Measurements from ENCODE around the gene HP1BP3. TPM values are rescaled to one million over a fixed set of nuclear protein-coding genes. Genes with fewer than 3 reads are reported as not detected.

Gene HP1BP3
- total and polyA plus RNA-seq, 2 experiments from 2014 or later = 89.1 to 112 TPM

DNA sequence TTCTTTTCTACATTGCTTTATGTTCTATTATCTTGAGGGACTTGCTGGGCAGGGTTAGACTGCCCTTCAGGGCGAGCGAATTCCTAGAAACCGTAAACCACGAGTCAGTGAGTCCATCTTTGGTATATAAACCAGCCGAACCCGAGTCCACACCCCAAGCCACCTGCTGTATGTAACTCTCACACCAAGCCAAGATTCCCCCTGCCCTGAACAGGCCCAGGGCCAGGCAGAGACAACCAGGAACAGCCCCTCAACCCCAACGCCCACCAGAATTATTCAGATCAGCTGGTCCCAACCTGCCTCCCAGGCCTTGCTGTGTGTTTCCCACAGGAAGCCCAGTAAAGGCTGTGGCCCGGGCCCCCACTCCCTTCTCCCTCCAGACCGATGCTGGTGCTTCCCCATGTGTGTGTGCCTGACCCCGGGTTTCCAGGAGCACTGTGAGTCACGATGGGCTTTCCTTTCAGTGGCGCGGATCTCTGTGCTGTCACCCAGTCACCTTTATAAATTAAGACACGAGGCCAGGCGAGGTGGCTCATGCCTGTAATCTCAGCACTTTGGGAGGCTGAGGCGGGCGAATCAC, 86.4 kb downstream of the HP1BP3 start (continued):
- TF ChIP-seq JUNB (IDR thresholded peaks at IDR 0.05; ENCODE audit: unreplicated experiment) = no peak
- no peak for TF ChIP-seq POLR2AphosphoS5 (IDR thresholded peaks at IDR 0.05; ENCODE audit: low read depth)
- TF ChIP-seq ZNF462 (CRISPR knock-in tag; IDR thresholded peaks at IDR 0.05) = no peak
- TF ChIP-seq, protein P1, sequence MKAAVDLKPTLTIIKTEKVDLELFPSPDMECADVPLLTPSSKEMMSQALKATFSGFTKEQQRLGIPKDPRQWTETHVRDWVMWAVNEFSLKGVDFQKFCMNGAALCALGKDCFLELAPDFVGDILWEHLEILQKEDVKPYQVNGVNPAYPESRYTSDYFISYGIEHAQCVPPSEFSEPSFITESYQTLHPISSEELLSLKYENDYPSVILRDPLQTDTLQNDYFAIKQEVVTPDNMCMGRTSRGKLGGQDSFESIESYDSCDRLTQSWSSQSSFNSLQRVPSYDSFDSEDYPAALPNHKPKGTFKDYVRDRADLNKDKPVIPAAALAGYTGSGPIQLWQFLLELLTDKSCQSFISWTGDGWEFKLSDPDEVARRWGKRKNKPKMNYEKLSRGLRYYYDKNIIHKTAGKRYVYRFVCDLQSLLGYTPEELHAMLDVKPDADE (IDR thresholded peaks at IDR 0.05) = no peak

- ATAC-seq = no peak
- no peak overlapping the region for H2AFZ ChIP-seq
- peaks cover 5% of the 10 kb centered on the region for H3K27me3 Mint-ChIP-seq (ENCODE audit: insufficient read depth, low read depth, poor library complexity)
These were observed 87.5 kb downstream of the HP1BP3 start for GRCh38 chr1:20699558-20699957.

More at GRCh38 chr1:20699558-20699957, 87.5 kb downstream of the HP1BP3 start:
- no peaks in the 10 kb centered on the region for H3K27me3 ChIP-seq (ENCODE audit: insufficient read depth)
- H3K79me2 ChIP-seq (replicated peaks; ENCODE audit: insufficient read depth) = no peaks in the 10 kb centered on the region
- Mint-ChIP-seq H3K4me1 (peaks cover 11% of the 10 kb centered on the region), H3K36me3 (ENCODE audit: low read depth) (peaks cover 6% of the 10 kb centered on the region; the same call in 2 of the 3 replicates), H3K9me3 (peaks cover 2% of the 10 kb centered on the region), H3K4me3 (no peak overlapping the region), H3K27ac (no peak overlapping the region)
- 0 out of 2 replicates have a peak, but pooled peaks cover 2% of the 10 kb centered on the region for H3F3A ChIP-seq (replicated peaks; ENCODE audit: low read depth)
- H4K20me1 ChIP-seq (replicated peaks; ENCODE audit: insufficient read depth) = no peaks in the 10 kb centered on the region; the same call in 1 of the 2 replicates
- no peak for TF ChIP-seq JUNB (IDR thresholded peaks at IDR 0.05; ENCODE audit: unreplicated experiment)
- TF ChIP-seq, protein P1 (IDR thresholded peaks at IDR 0.05) = no peak
- TF ChIP-seq REST (IDR thresholded peaks at IDR 0.05; ENCODE audit: unreplicated experiment) = no peak
- no peak for TF ChIP-seq ZNF331 (CRISPR knock-in tag; IDR thresholded peaks at IDR 0.05; ENCODE audit: low read depth)
- H3K4me3 ChIP-seq = no peak overlapping the region
- no peak for DNase-seq (ENCODE audit: low spot score)
- H3K4me2 ChIP-seq = no peak overlapping the region
- no peaks in the 10 kb centered on the region for H3K36me3 ChIP-seq (ENCODE audit: insufficient read depth)
- peaks cover 10% of the 10 kb centered on the region; the same call in 1 of the 2 replicates for H3K4me1 ChIP-seq (ENCODE audit: insufficient read depth)
- H3K27ac ChIP-seq (ENCODE audit: low read depth) = no peak overlapping the region
- no peaks in the 10 kb centered on the region for H3K9me2 ChIP-seq (ENCODE audit: insufficient read depth)
